C4-2B (cell line): ENCODE measurements around the gene C10orf67.
"Not testable (repeated sequence)": the region's sequence is repeated elsewhere in the genome, so short reads cannot be mapped to it uniquely, and the experiment has no call there.

Experiments
- H3K27ac ChIP-seq: fragments of 450-650 bp; 2 replicates; pipeline ENCODE4 v1.5.1; 2017
- CTCF ChIP-seq: fragments of 450-650 bp; conservative IDR thresholded peaks from 2 replicates; pipeline ENCODE4 v1.5.1; 2017; ENCODE audit warnings: mild to moderate bottlenecking
- ZFX ChIP-seq: fragments of 450-650 bp; IDR thresholded peaks from 2 replicates; pipeline ENCODE4 v1.6.1; 2017

C10orf67 gene

GRCh38 chr10:23344241-23344841 is at the start of gene C10orf67:
C10orf67 (minus strand) TSS chr10:23344797; CDS start chr10:23344774, 23 bp downstream.
- TF ChIP-seq CTCF: no peak
- no peak for TF ChIP-seq ZFX
- H3K27ac ChIP-seq: no peak within 1 kb of the TSS

- H3K27ac ChIP-seq: no peak overlapping the region
- no peak for TF ChIP-seq ZFX
- TF ChIP-seq CTCF: no peak
Observed at GRCh38 chr10:23391821-23392220, 47.2 kb upstream of the C10orf67 start.

- no peak overlapping the region for H3K27ac ChIP-seq
- no peak for TF ChIP-seq CTCF
Observed at GRCh38 chr10:23390809-23391208, 46.2 kb upstream of the C10orf67 start.

GRCh38 chr10:23390408-23390807 is 45.8 kb upstream of the C10orf67 start:
- H3K27ac ChIP-seq: not testable (repeated sequence)

GRCh38 chr10:23387516-23387915 is 42.9 kb upstream of the C10orf67 start:
- not testable (repeated sequence) for H3K27ac ChIP-seq

- TF ChIP-seq CTCF (no peak), ZFX (no peak)
- H3K27ac ChIP-seq: no peak overlapping the region
Observed at GRCh38 chr10:23386052-23386451, 41.5 kb upstream of the C10orf67 start.

- no peak overlapping the region for H3K27ac ChIP-seq
- TF ChIP-seq ZFX: no peak
- no peak for TF ChIP-seq CTCF
Observed at GRCh38 chr10:23384364-23384763, 39.8 kb upstream of the C10orf67 start.

GRCh38 chr10:23383637-23384036 is 39.0 kb upstream of the C10orf67 start:
- no peak for TF ChIP-seq CTCF
- no peak overlapping the region for H3K27ac ChIP-seq
